SK-N-SH treated with all-trans-retinoic acid at 6 μM for 48 hours (cell line): ENCODE measurements around the gene CEACAM18.

Source experiments
- ATAC-seq: fragments of 200-7000 bp; cut with Tn5 transposase; 3 replicates; pipeline ENCODE4 v1.9.1; 2020; ENCODE audit warnings: mild to moderate bottlenecking, moderate library complexity
- ARNTL ChIP-seq: fragments of 450-650 bp; formaldehyde crosslinking; IDR thresholded peaks from 2 replicates; pipeline ENCODE4 v1.5.0; 2020; ENCODE audit warnings: low read depth, mild to moderate bottlenecking, moderate library complexity, borderline replicate concordance
- BACH2 ChIP-seq: fragments of 250-450 bp; sonication (Bioruptor Pico); IDR thresholded peaks from 2 replicates; pipeline ENCODE4 v1.9.0; 2021; ENCODE audit warnings: mild to moderate bottlenecking, borderline replicate concordance
- CREB5 ChIP-seq: fragments of 250-450 bp; sonication (Bioruptor Pico); IDR thresholded peaks from 2 replicates; pipeline ENCODE4 v1.5.1; 2020; ENCODE audit warnings: low read depth, mild to moderate bottlenecking, moderate library complexity
- CSDC2 ChIP-seq: fragments of 250-450 bp; sonication (Bioruptor Pico); IDR thresholded peaks from 2 replicates; pipeline ENCODE4 v1.5.0; 2020; ENCODE audit warnings: mild to moderate bottlenecking, moderate library complexity
- CSRNP3 ChIP-seq: fragments of 250-450 bp; sonication (Bioruptor Pico); IDR thresholded peaks from 2 replicates; pipeline ENCODE4 v1.5.1; 2021; ENCODE audit warnings: mild to moderate bottlenecking, moderate library complexity
- GLIS3 ChIP-seq: fragments of 250-450 bp; sonication (Bioruptor Pico); IDR thresholded peaks from 2 replicates; pipeline ENCODE4 v1.5.0; 2020; ENCODE audit warnings: mild to moderate bottlenecking, moderate library complexity
- ISL1 ChIP-seq: fragments of 250-450 bp; sonication (Bioruptor Pico); IDR thresholded peaks from 2 replicates; pipeline ENCODE4 v2.1.2; 2022; ENCODE audit warnings: mild to moderate bottlenecking, moderate library complexity
- OSR1 ChIP-seq: fragments of 250-450 bp; sonication (Bioruptor Pico); IDR thresholded peaks from 2 replicates; pipeline ENCODE4 v1.8.0; 2022; ENCODE audit warnings: moderate library complexity, mild to moderate bottlenecking, inconsistent platforms
- PATZ1 ChIP-seq: fragments of 250-450 bp; sonication (Bioruptor Pico); IDR thresholded peaks from 2 replicates; pipeline ENCODE4 v1.8.0; 2020; ENCODE audit warnings: mild to moderate bottlenecking, moderate library complexity, borderline replicate concordance
- PPARA ChIP-seq: fragments of 250-450 bp; sonication (Bioruptor Pico); IDR thresholded peaks from 2 replicates; pipeline ENCODE4 v1.5.0; 2020; ENCODE audit warnings: mild to moderate bottlenecking, borderline replicate concordance
- RARB ChIP-seq: fragments of 250-450 bp; sonication (Bioruptor Pico); IDR thresholded peaks from 2 replicates; pipeline ENCODE4 v1.8.0; 2021; ENCODE audit warnings: mild to moderate bottlenecking, moderate library complexity
- SNAI2 ChIP-seq: fragments of 250-450 bp; sonication (Bioruptor Pico); IDR thresholded peaks from 2 replicates; pipeline ENCODE4 v1.5.0; 2020; ENCODE audit warnings: mild to moderate bottlenecking, moderate library complexity
- TCF4 ChIP-seq: fragments of 250-450 bp; sonication (Bioruptor Pico); IDR thresholded peaks from 2 replicates; pipeline ENCODE4 v1.8.0; 2021; ENCODE audit warnings: mild to moderate bottlenecking, moderate library complexity, borderline replicate concordance
- TOX ChIP-seq: fragments of 250-450 bp; sonication (Bioruptor Pico); IDR thresholded peaks from 2 replicates; pipeline ENCODE4 v1.8.0; 2021; ENCODE audit warnings: mild to moderate bottlenecking, moderate library complexity, borderline replicate concordance
- TSHZ2 ChIP-seq: fragments of 250-450 bp; sonication (Bioruptor Pico); IDR thresholded peaks from 2 replicates; pipeline ENCODE4 v1.5.0; 2020; ENCODE audit warnings: mild to moderate bottlenecking, moderate library complexity
- ZFP30 ChIP-seq: fragments of 450-650 bp; formaldehyde crosslinking; IDR thresholded peaks from 2 replicates; pipeline ENCODE4 v1.5.0; 2022; ENCODE audit warnings: mild to moderate bottlenecking, moderate library complexity
- ZNF565 ChIP-seq: fragments of 450-650 bp; formaldehyde crosslinking; conservative IDR thresholded peaks from 2 replicates; pipeline ENCODE4 v1.5.0; 2020; ENCODE audit warnings: low read depth, mild to moderate bottlenecking, moderate library complexity
- ZNF70 ChIP-seq: fragments of 450-650 bp; formaldehyde crosslinking; IDR thresholded peaks from 2 replicates; pipeline ENCODE4 v1.5.0; 2020; ENCODE audit warnings: mild to moderate bottlenecking, moderate library complexity
- ZNF8 ChIP-seq: fragments of 450-650 bp; formaldehyde crosslinking; IDR thresholded peaks from 2 replicates; pipeline ENCODE4 v1.5.0; 2020; ENCODE audit warnings: mild to moderate bottlenecking, moderate library complexity

CEACAM18 gene

GRCh38 chr19:51448011-51448410 lies 30.3 kb upstream of the CEACAM18 start (continued):
- TF ChIP-seq PATZ1: no peak
- no peak for TF ChIP-seq ARNTL
- TF ChIP-seq ZNF70 (CRISPR knock-in tag): no peak
- TF ChIP-seq, all 23 proteins: peak for 0

- ATAC-seq: no peak
- TF ChIP-seq ZNF8 (CRISPR knock-in tag) (no peak), CREB5 (CRISPR knock-in tag) (no peak), ZNF565 (CRISPR knock-in tag) (no peak), RARB (CRISPR knock-in tag) (no peak), CSRNP3 (CRISPR knock-in tag) (no peak), OSR1 (no peak), TOX (CRISPR knock-in tag) (no peak)
These were observed 29.8 kb upstream of the CEACAM18 start for GRCh38 chr19:51448411-51449016.

GRCh38 chr19:51450730-51451307 lies 27.5 kb upstream of the CEACAM18 start:
- no peak for ATAC-seq
- TF ChIP-seq SNAI2 (CRISPR knock-in tag) (no peak), TSHZ2 (CRISPR knock-in tag) (no peak), PPARA (CRISPR knock-in tag) (no peak), ZFP30 (CRISPR knock-in tag) (no peak), TCF4 (no peak)

- no peak for TF ChIP-seq TSHZ2 (CRISPR knock-in tag)
- no peak for TF ChIP-seq ISL1 (CRISPR knock-in tag)
- no peak for TF ChIP-seq CSDC2 (CRISPR knock-in tag)
- no peak for TF ChIP-seq ARNTL
- TF ChIP-seq TCF4: no peak
- no peak for TF ChIP-seq TOX (CRISPR knock-in tag)
- no peak for TF ChIP-seq GLIS3
- no peak for TF ChIP-seq BACH2 (CRISPR knock-in tag)
- no peak for ATAC-seq
These were observed 21.6 kb upstream of the CEACAM18 start for GRCh38 chr19:51456541-51457290.
